H1 (cell line): Measurements from ENCODE around the gene KCTD10. TPM values are rescaled to one million over a fixed set of nuclear protein-coding genes. Genes with fewer than 3 reads are reported as not detected.

Experiments
- HDAC6 ChIP-seq: IDR thresholded peaks from one replicate; pipeline ENCODE4 v1.7.1; 2012; ENCODE audit warnings: low read depth, mild to moderate bottlenecking, inconsistent platforms, low read length, moderate library complexity
- RXRA ChIP-seq: IDR thresholded peaks from 2 replicates; pipeline ENCODE4 v1.6.1; 2011; ENCODE audit warnings: low read depth, mild to moderate bottlenecking, low read length, moderate library complexity; ENCODE audit not compliant: insufficient read depth
- SIX5 ChIP-seq: IDR thresholded peaks from 2 replicates; pipeline ENCODE4 v1.6.1; 2011; ENCODE audit warnings: mild to moderate bottlenecking, low read depth, low read length
- SP1 ChIP-seq: IDR thresholded peaks from 2 replicates; pipeline ENCODE4 v1.6.1; 2011; ENCODE audit warnings: low read depth, low read length
- SP2 ChIP-seq: IDR thresholded peaks from 2 replicates; pipeline ENCODE4 v1.6.1; 2012; ENCODE audit warnings: mild to moderate bottlenecking, low read length, inconsistent platforms
- TAF1 ChIP-seq: IDR thresholded peaks from 2 replicates; pipeline ENCODE4 v1.6.1; 2011; ENCODE audit warnings: mild to moderate bottlenecking, low read depth, low read length
- polyA plus RNA-seq, 7 experiments: library from polyadenylated mRNA; depleted of rRNA in 3 of 7; stranded (reverse) in 5 of 7; unstranded in 2 of 7; fragments of >200 nt in 5 of 7; fragments of 200-250 nt in 2 of 7; gene quantifications; 1 replicate in 5 of 7; 2 replicates in 1 of 7; 4 replicates in 1 of 7; pipeline versions ENCODE4 v1.2.1 to v1.2.3, GENCODE V29; 2011 to 2013; ENCODE audit warnings: missing spikeins in 2 of 7, mixed read lengths in 2 of 7
- total RNA-seq: library from RNA; stranded (reverse); fragmentation: NEBNext Ultra II Directional; extraction: Animal tissue kit (Norgen Biotek cat#: 25700); gene quantifications from 2 replicates; pipeline ENCODE4 v1.2.1, GENCODE V29; 2021
- TF ChIP-seq, protein P1 (sequence below): IDR thresholded peaks from 2 replicates; pipeline ENCODE4 v1.6.1; 2012; ENCODE audit warnings: inconsistent platforms

The KCTD10 gene
- total and polyA plus RNA-seq, 2 of the 8 experiments (the other 6 are each of a cell fraction or from before 2014, with no cell fraction given): 45.3 to 52.4 TPM

DNA sequence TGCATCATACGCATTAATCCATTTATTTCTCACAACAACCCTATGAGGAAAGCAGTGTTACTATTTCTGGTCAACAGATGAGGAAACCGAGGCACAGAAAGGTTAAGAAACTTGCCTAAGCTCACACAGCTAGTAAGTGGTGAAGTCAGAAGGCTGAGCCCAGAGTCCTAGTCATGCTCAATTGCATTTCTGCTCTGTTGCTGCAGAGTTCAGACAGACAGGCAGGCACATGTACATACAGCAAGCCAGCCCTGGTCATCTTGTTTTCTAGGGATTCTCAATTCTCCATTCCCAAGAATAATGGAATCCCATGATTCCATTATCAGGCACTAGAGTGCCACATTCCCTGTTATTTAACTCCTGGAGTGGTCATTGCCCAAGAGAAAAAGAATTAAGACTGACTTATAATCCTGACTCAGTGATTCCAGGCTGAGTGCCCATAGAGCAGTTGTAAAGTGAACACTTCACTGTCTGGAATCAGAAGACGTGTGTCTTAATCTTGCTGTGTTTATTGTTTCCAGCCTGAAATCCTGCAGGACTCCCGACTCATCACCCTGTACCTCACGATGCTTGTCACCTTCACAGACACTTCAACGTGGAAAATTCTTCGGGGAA is 11.1 kb upstream of the KCTD10 start (continued):
- TF ChIP-seq HDAC6 (no peak), SIX5 (no peak), RXRA (no peak), SP1 (no peak), TAF1 (no peak), SP2 (no peak)
- TF ChIP-seq, protein P1, sequence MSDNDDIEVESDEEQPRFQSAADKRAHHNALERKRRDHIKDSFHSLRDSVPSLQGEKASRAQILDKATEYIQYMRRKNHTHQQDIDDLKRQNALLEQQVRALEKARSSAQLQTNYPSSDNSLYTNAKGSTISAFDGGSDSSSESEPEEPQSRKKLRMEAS: no peak
- TF ChIP-seq, all 59 proteins: peak for 0
